Measurements from ENCODE around the gene CEMIP. TPM values are rescaled to one million over a fixed set of nuclear protein-coding genes. Genes with fewer than 3 reads are reported as not detected.

CEMIP gene
- total RNA-seq, 4 donors from 2014 or later, result 0.21 to 1.4 (median 1.2) TPM; not detected in 1

GRCh38 chr15:80948651-80949292 lies 169.6 kb downstream of the CEMIP start:
- no peak overlapping the region for H3K27ac ChIP-seq
- no peak overlapping the region for H3K4me3 ChIP-seq
- no peaks in the 10 kb centered on the region for H3K27me3 ChIP-seq
- TF ChIP-seq CTCF (IDR thresholded peaks at IDR 0.05), result no peak
- no peak for DNase-seq (ENCODE audit: low spot score in 2 of 2)
- H3K36me3 ChIP-seq, result peaks cover 0 to 100% (median 6%) of the 10 kb centered on the region in 3 donors
- no peaks in the 10 kb centered on the region for H3K9me3 ChIP-seq
- peaks cover 0 to 7% (median 0%) of the 10 kb centered on the region in 4 donors for H3K4me1 ChIP-seq
- WGBS, 2 donors, result 94% methylated on average over 11 to 12 of the region's 13 CpGs

GRCh38 chr15:80949756-80950155 lies 170.6 kb downstream of the CEMIP start:
- Histone ChIP-seq H3K9me3 (no peaks in the 10 kb centered on the region), H3K4me3 (no peak overlapping the region), H3K27ac (no peak overlapping the region), H3K36me3 (peaks cover 0 to 91% (median 6%) of the 10 kb centered on the region in 3 donors), H3K4me1 (peaks cover 0 to 17% (median 6%) of the 10 kb centered on the region in 4 donors), H3K27me3 (no peaks in the 10 kb centered on the region)
- TF ChIP-seq EP300 (IDR thresholded peaks at IDR 0.05), result no peak
- no peak for TF ChIP-seq POLR2A (IDR thresholded peaks at IDR 0.05)
- TF ChIP-seq CTCF (IDR thresholded peaks at IDR 0.05), result no peak
- 92 to 93% methylated on average over 3 to 4 of the region's 4 CpGs for WGBS, 2 donors
- DNase-seq (ENCODE audit: low spot score in 2 of 2), result no peak

GRCh38 chr15:80950291-80951078 lies 171.3 kb downstream of the CEMIP start:
- H3K27me3 ChIP-seq, result no peaks in the 10 kb centered on the region
- peaks cover 0 to 19% (median 6%) of the 10 kb centered on the region in 4 donors for H3K4me1 ChIP-seq
- H3K27ac ChIP-seq, result no peak overlapping the region
- no peaks in the 10 kb centered on the region for H3K9me3 ChIP-seq
- WGBS, 2 donors, result 90 to 96% methylated on average over 8 of the region's 8 CpGs
- H3K4me3 ChIP-seq, result no peak overlapping the region
- H3K36me3 ChIP-seq, result peaks cover 0 to 84% (median 6%) of the 10 kb centered on the region in 3 donors
- TF ChIP-seq EP300 (IDR thresholded peaks at IDR 0.05), result no peak
- TF ChIP-seq CTCF (IDR thresholded peaks at IDR 0.05), result no peak
- TF ChIP-seq POLR2A (IDR thresholded peaks at IDR 0.05), result no peak
- no peak for DNase-seq (ENCODE audit: low spot score in 2 of 2)

- TF ChIP-seq POLR2A (IDR thresholded peaks at IDR 0.05) (no peak), EP300 (IDR thresholded peaks at IDR 0.05) (no peak), CTCF (IDR thresholded peaks at IDR 0.05) (no peak)
- H3K27me3 ChIP-seq, result no peaks in the 10 kb centered on the region
- WGBS, 2 donors, result 73 to 79% methylated on average over 5 of the region's 5 CpGs
- no peak overlapping the region for H3K27ac ChIP-seq
- no peak overlapping the region for H3K4me3 ChIP-seq
- H3K4me1 ChIP-seq, result peaks cover 0 to 29% (median 6%) of the 10 kb centered on the region in 4 donors
- peaks cover 0 to 73% (median 6%) of the 10 kb centered on the region in 3 donors for H3K36me3 ChIP-seq
- DNase-seq (ENCODE audit: low spot score in 2 of 2), result no peak
- H3K9me3 ChIP-seq, result no peaks in the 10 kb centered on the region
These were observed 172.8 kb downstream of the CEMIP start for GRCh38 chr15:80951941-80952340.
